ENCODE measurements around the gene MEIOSIN.

Gene MEIOSIN

DNA sequence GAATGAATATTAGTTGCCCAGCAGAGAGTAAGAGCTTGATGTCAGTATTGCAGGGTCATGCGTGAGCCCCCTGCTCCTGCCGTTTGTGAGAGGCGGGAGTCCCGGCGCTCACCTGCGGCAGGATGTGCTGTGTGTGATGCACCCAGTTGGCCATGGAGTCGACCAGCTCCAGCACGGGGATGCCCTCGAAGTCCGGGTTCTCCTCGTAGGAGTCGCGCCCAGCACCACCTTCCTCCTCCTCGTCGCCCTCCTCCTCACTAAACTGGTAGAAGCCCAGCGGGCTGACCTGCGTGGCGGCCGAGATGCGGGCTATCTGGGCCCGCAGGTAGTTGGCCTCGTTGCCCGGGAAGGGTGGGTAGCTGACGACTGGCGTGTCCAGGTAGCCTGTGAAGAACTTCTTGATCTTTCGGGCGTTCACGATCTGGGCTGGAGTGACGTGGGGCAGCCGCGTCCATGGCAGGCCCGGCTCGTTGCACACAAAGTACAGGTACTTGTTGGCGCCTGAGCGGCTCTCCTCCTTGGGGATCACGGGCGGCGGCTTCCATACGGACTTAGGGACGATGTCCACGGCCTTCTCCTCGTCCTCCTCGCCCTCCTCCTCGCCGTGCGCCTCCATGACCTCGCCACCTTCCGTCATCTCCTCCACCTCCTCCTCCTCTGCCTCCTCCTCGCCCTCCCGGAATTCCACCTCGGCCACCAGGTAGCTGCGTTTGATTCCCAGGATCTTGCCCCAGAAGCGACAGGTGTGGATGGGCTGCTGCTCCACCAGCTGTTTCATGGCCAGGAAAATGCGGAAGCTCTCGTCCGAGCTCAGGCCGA, 71.1 kb downstream of the MEIOSIN start:
- DNase-seq = no peak

DNA sequence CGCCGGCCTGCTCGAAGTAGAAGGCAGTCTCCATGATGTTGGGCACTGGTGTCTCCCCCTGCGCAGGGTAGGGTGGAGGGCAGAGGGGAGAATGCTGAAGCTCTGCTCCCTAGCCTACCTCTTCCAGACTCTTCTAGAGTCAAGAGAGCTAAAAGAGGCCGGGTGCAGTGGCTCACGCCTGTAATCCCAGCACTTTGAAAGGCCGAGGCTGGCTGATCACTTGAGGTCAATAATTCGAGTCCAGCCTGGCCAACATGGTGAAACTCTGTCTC, 71.7 kb downstream of the MEIOSIN start:
- no peak for DNase-seq

GRCh38 chr19:45805719-45806118, 72.5 kb downstream of the MEIOSIN start:
- no peak for DNase-seq

DNA sequence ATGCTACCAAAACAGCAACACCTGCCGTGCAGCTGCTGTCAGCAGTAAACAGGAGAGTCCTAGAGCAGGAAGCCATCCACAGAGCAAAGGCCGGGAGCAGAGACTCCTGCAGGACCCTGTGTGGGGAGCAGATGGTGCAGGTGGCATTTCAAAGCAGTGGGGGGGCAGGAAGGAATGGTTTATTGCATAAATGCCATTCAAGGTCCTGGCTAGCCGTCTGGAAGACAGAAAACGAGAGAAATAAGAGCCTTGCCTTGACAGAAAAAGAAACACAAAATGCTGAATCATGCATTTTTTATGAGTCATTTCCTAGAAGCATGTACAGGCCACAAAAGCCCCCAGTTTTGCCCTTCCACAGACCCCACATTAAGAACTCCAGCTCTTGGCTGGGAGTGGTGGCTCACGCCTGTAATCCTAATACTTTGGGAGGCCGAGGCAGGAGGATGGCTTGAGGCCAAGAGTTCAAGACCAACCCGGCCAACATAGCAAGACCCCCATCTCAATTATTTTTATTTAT, 76.5 kb downstream of the MEIOSIN start:
- no peak for DNase-seq

DNA sequence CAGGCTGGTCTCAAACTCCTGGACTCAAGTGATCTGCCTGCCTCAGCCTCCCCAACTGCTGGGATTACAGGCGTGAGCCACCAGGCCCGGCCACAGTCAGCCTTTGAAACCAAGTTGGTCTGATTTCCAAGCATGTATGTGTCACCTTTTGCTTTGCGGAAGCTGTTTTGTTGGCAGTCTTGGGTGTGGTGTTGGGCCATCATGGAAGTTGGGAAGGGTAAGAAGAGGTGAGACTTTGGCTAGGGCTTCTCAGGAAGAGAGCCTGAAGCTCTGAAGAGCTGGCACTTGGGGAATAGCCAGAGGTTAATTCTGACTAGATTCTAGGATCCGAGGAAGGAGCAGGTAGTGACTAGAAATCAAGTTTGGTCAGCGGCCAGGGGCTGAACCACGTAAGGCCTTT, 79.1 kb downstream of the MEIOSIN start:
- DNase-seq = no peak
